H1 (cell line): ENCODE measurements around the gene MRPS35. TPM values are rescaled to one million over a fixed set of nuclear protein-coding genes. Genes with fewer than 3 reads are reported as not detected.

Experiments used
- CTCF ChIA-PET: fragments of 300-600 bp; sonication (Branson Sonifier 250); formaldehyde crosslinking; loops from one replicate; lab custom pipeline; 2021; ENCODE audit not compliant: partially characterized antibody; lab: Charles Lee
- POLR2A ChIA-PET: fragments of 300-600 bp; sonication (Branson Sonifier 250); formaldehyde crosslinking; loops from one replicate; lab custom pipeline; 2021; ENCODE audit warnings: inconsistent platforms; ENCODE audit not compliant: partially characterized antibody; lab: Charles Lee
- DNase-seq, 2 experiments: peaks; one replicate each; pipeline versions ENCODE4 v3.0.0 to v3.0.0-alpha.2; 2010 to 2022; ENCODE audit warnings: low spot score in 2 of 2, low read depth in 1 of 2, mixed read lengths in 1 of 2
- FAIRE-seq: peaks from 2 replicates; lab custom pipeline; 2011; peaks lifted over from hg19 to GRCh38; lab: Jason Lieb, UNC
- H2AFZ ChIP-seq: 2 replicates; pipeline ENCODE4 v1.8.1; 2012; ENCODE audit warnings: low read length, inconsistent platforms
- H2AK5ac ChIP-seq: 2 replicates; pipeline ENCODE4 v1.6.1; 2013; ENCODE audit warnings: low read depth, low read length
- H2BK120ac ChIP-seq: replicated peaks from 2 replicates; pipeline ENCODE3; 2013; ENCODE audit warnings: low read depth, low read length, inconsistent platforms
- H2BK12ac ChIP-seq: 2 replicates; pipeline ENCODE4 v1.6.1; 2013; ENCODE audit warnings: low read depth, low read length
- H2BK15ac ChIP-seq: 2 replicates; pipeline ENCODE4 v1.6.1; 2013; ENCODE audit warnings: low read length
- H2BK20ac ChIP-seq: 2 replicates; pipeline ENCODE4 v1.6.1; 2013; ENCODE audit warnings: low read length
- H2BK5ac ChIP-seq: 2 replicates; pipeline ENCODE4 v1.6.1; 2013; ENCODE audit warnings: low read depth, low read length
- H3K14ac ChIP-seq: 2 replicates; pipeline ENCODE4 v1.6.1; 2013; ENCODE audit warnings: inconsistent platforms; ENCODE audit not compliant: insufficient read length
- H3K18ac ChIP-seq: 2 replicates; pipeline ENCODE4 v1.6.1; 2013; ENCODE audit warnings: low read length; ENCODE audit errors: extremely low read depth
- H3K23ac ChIP-seq: 2 replicates; pipeline ENCODE4 v1.6.1; 2013; ENCODE audit warnings: inconsistent platforms; ENCODE audit not compliant: insufficient read length
- H3K23me2 ChIP-seq: 2 replicates; pipeline ENCODE4 v1.6.1; 2013; ENCODE audit warnings: low read depth, low read length
- H3K27ac ChIP-seq: 2 replicates; pipeline ENCODE4 v1.6.1; 2011; ENCODE audit warnings: low read depth, low read length, inconsistent platforms
- H3K27me3 ChIP-seq, 4 experiments: replicated peaks in 1 of 4; 1 replicate in 1 of 4; 2 replicates in 3 of 4; pipeline versions ENCODE4 v1.6.1 to v1.8.1; 2011 to 2013; ENCODE audit warnings: low read length in 3 of 4, mild to moderate bottlenecking in 3 of 4, inconsistent platforms in 2 of 4, mixed read lengths in 2 of 4, moderate library complexity in 1 of 4; ENCODE audit not compliant: control insufficient read depth in 3 of 4, insufficient read depth in 3 of 4; ENCODE audit errors: extremely low read depth in 1 of 4
- H3K36me3 ChIP-seq, 4 experiments: 2 replicates each; pipeline versions ENCODE4 v1.6.1 to v1.8.1; 2011 to 2013; ENCODE audit warnings: mild to moderate bottlenecking in 4 of 4, low read length in 3 of 4, moderate library complexity in 2 of 4, control low read depth in 1 of 4, inconsistent platforms in 1 of 4; ENCODE audit not compliant: insufficient read depth in 4 of 4, control insufficient read depth in 2 of 4
- H3K4ac ChIP-seq: replicated peaks from 2 replicates; pipeline ENCODE3; 2013; ENCODE audit warnings: low read length, low read depth, mixed read lengths, inconsistent platforms; ENCODE audit not compliant: insufficient read length
- H3K4me1 ChIP-seq, 4 experiments: replicated peaks in 1 of 4; 1 replicate in 1 of 4; 2 replicates in 3 of 4; pipeline versions ENCODE4 v1.6.1 to v1.8.1; 2011 to 2013; ENCODE audit warnings: low read length in 3 of 4, inconsistent platforms in 2 of 4, mixed read lengths in 1 of 4; ENCODE audit not compliant: insufficient read depth in 4 of 4, control insufficient read depth in 3 of 4
- H3K4me2 ChIP-seq, 2 experiments: 2 replicates each; pipeline versions ENCODE4 v1.6.1 to v1.8.1; 2011 to 2013; ENCODE audit warnings: low read depth in 2 of 2, low read length in 2 of 2, control low read depth in 1 of 2, inconsistent platforms in 1 of 2, mild to moderate bottlenecking in 1 of 2; ENCODE audit not compliant: insufficient read depth in 1 of 2
- H3K4me3 ChIP-seq, 4 experiments: fragments of 200-600, 300-600 bp in 1 of 4; sonication (generic), shearing (Covaris generic), sonication (Bioruptor Twin) in 1 of 4; 2 replicates each; pipeline versions ENCODE4 v1.5.1 to v1.8.1; 2011 to 2016; ENCODE audit warnings: low read length in 4 of 4, low read depth in 3 of 4, control low read depth in 2 of 4, inconsistent platforms in 2 of 4, mild to moderate bottlenecking in 2 of 4, mixed read lengths in 1 of 4, moderate library complexity in 1 of 4; ENCODE audit not compliant: insufficient read depth in 2 of 4; ENCODE audit errors: extremely low read depth in 1 of 4
- H3K56ac ChIP-seq: replicated peaks from 2 replicates; pipeline ENCODE3; 2013; ENCODE audit warnings: low read depth, mild to moderate bottlenecking, mixed read lengths, low read length, inconsistent platforms; ENCODE audit not compliant: insufficient read length
- H3K79me1 ChIP-seq: 2 replicates; pipeline ENCODE4 v1.6.1; 2013; ENCODE audit warnings: low read depth, low read length, control low read depth
- H3K79me2 ChIP-seq, 2 experiments: 2 replicates each; pipeline versions ENCODE4 v1.6.1 to v1.8.1; 2012 to 2013; ENCODE audit warnings: low read length in 2 of 2, mild to moderate bottlenecking in 2 of 2, inconsistent platforms in 1 of 2; ENCODE audit not compliant: insufficient read depth in 2 of 2, control insufficient read depth in 1 of 2
- H3K9ac ChIP-seq, 4 experiments: replicated peaks in 1 of 4; 1 replicate in 1 of 4; 2 replicates in 3 of 4; pipeline versions ENCODE4 v1.6.1 to v1.8.1; 2011 to 2013; ENCODE audit warnings: low read depth in 3 of 4, low read length in 3 of 4, control low read depth in 2 of 4, mild to moderate bottlenecking in 2 of 4, moderate library complexity in 2 of 4, inconsistent platforms in 1 of 4; ENCODE audit errors: extremely low read depth in 1 of 4
- H3K9me3 ChIP-seq, 2 experiments: 2 replicates each; pipeline versions ENCODE4 v1.6.1 to v1.8.1; 2012 to 2013; ENCODE audit warnings: mild to moderate bottlenecking in 2 of 2, moderate library complexity in 2 of 2, control low read depth in 1 of 2, inconsistent platforms in 1 of 2, low read depth in 1 of 2, low read length in 1 of 2, mixed read lengths in 1 of 2; ENCODE audit not compliant: insufficient read depth in 2 of 2
- H4K20me1 ChIP-seq, 2 experiments: replicated peaks in 1 of 2; 2 replicates each; pipeline versions ENCODE3 to v1.8.1; 2011 to 2013; ENCODE audit warnings: inconsistent platforms in 2 of 2, low read length in 2 of 2, mild to moderate bottlenecking in 1 of 2; ENCODE audit not compliant: insufficient read depth in 2 of 2, control insufficient read depth in 1 of 2
- H4K5ac ChIP-seq: 2 replicates; pipeline ENCODE4 v1.6.1; 2013; ENCODE audit warnings: low read length, low read depth, mixed read lengths, inconsistent platforms; ENCODE audit not compliant: insufficient read length
- H4K8ac ChIP-seq: 2 replicates; pipeline ENCODE4 v1.8.0; 2013; ENCODE audit warnings: mild to moderate bottlenecking, moderate library complexity, low read length, inconsistent platforms; ENCODE audit not compliant: insufficient read depth; ENCODE audit errors: extremely low read depth
- H4K91ac ChIP-seq: replicated peaks from 2 replicates; pipeline ENCODE3; 2013; ENCODE audit warnings: low read length, mixed read lengths, inconsistent platforms; ENCODE audit not compliant: insufficient read length
- ATF3 ChIP-seq: IDR thresholded peaks from 2 replicates; pipeline ENCODE4 v1.6.1; 2011; ENCODE audit warnings: low read depth, mild to moderate bottlenecking, low read length; ENCODE audit not compliant: insufficient read depth
- JUN ChIP-seq: IDR thresholded peaks from 2 replicates; pipeline ENCODE4 v1.6.1; 2011; ENCODE audit warnings: low read depth, mild to moderate bottlenecking, improper control_type of control experiment, low read length
- KDM4A ChIP-seq: IDR thresholded peaks from one replicate; pipeline ENCODE4 v1.7.1; 2012; ENCODE audit warnings: low read depth, mild to moderate bottlenecking, moderate library complexity, low read length, inconsistent platforms; ENCODE audit not compliant: severe bottlenecking
- NRF1 ChIP-seq: IDR thresholded peaks from 2 replicates; pipeline ENCODE4 v1.6.1; 2011; ENCODE audit warnings: mild to moderate bottlenecking, low read depth, low read length, improper control_type of control experiment
- PHF8 ChIP-seq: fragments of 200-600 bp; sonication (generic); conservative IDR thresholded peaks from 2 replicates; pipeline ENCODE4 v1.7.1; 2012; ENCODE audit warnings: low read depth, mild to moderate bottlenecking, inconsistent platforms, low read length, moderate library complexity
- POLR2A ChIP-seq, 2 experiments: IDR thresholded peaks; 1 replicate in 1 of 2; 2 replicates in 1 of 2; pipeline ENCODE4 v1.6.1; 2011; ENCODE audit warnings: low read depth in 2 of 2, low read length in 2 of 2, mild to moderate bottlenecking in 2 of 2; ENCODE audit errors: control extremely low read depth in 1 of 2
- TAF1 ChIP-seq: IDR thresholded peaks from 2 replicates; pipeline ENCODE4 v1.6.1; 2011; ENCODE audit warnings: mild to moderate bottlenecking, low read depth, low read length
- WGBS, 2 experiments: shearing (Covaris generic) in 1 of 2; methylation state at CpG; one replicate each; pipeline versions ENCODE4 v1.1.6 to v1.1.7; 2013 to 2015; ENCODE audit warnings: low lambda C conversion rate in 2 of 2, mixed read lengths in 2 of 2, inconsistent platforms in 1 of 2, low coverage in 1 of 2, missing lambda C conversion rate in 1 of 2; ENCODE audit not compliant: insufficient replicate concordance in 2 of 2, insufficient coverage in 1 of 2, insufficient read length in 1 of 2; ENCODE audit errors: extremely low coverage in 1 of 2, missing lambda C conversion rate in 1 of 2; 5-methylcytosine and 5-hydroxymethylcytosine counted together
- polyA plus RNA-seq, 7 experiments: library from polyadenylated mRNA; depleted of rRNA in 3 of 7; stranded (reverse) in 5 of 7; unstranded in 2 of 7; fragments of >200 nt in 5 of 7; fragments of 200-250 nt in 2 of 7; gene quantifications; 1 replicate in 5 of 7; 2 replicates in 1 of 7; 4 replicates in 1 of 7; pipeline versions ENCODE4 v1.2.1 to v1.2.3, GENCODE V29; 2011 to 2013; ENCODE audit warnings: missing spikeins in 2 of 7, mixed read lengths in 2 of 7
- total RNA-seq: library from RNA; stranded (reverse); fragmentation: NEBNext Ultra II Directional; extraction: Animal tissue kit (Norgen Biotek cat#: 25700); gene quantifications from 2 replicates; pipeline ENCODE4 v1.2.1, GENCODE V29; 2021
- TF ChIP-seq, protein P1 (sequence below): IDR thresholded peaks from 2 replicates; pipeline ENCODE4 v1.6.1; 2012; ENCODE audit warnings: low read length, inconsistent platforms

MRPS35 gene
- total and polyA plus RNA-seq, 2 of the 8 experiments (the other 6 are each of a cell fraction or from before 2014, with no cell fraction given): 26.8 to 47.9 TPM

DNA sequence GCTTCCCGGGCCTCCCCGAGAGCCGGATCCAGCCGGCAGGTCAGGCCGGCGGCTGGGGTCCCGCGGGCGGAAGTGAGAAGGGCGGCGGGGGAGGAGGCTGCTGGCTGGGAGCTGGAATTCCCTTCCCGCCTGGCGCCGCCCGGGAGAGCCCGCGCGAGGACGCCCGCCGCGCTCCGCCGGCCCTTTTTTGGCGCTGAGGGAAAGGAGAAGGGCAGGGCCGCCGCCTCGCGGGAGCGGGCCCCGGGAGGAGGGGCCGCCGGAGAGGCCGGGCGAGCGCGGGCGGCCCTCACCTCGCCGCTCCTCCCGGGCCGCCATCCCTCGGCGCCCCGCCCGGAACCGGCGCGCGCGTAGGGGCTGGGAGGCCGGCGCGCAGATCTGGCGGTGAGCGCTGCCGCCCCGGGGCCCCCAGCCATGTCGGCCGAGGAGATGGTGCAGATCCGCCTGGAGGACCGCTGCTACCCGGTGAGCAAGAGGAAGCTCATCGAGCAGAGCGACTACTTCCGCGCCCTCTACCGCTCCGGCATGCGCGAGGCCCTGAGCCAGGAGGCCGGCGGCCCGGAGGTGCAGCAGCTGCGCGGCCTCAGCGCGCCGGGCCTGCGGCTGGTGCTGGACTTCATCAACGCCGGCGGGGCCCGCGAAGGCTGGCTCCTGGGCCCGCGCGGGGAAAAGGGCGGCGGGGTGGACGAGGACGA is 69.4 kb downstream of the MRPS35 start, which contains the start of the genes KLHL42 and MANSC4:
KLHL42 (plus strand) TSS at position 314 of the 692 bp plus-strand sequence; CDS start at position 412, 98 bp downstream.
MANSC4 (minus strand) TSS at position 317 of the 692 bp plus-strand sequence. CDS start 8,960 bp downstream, outside the sequence.
- WGBS, 2 experiments: 3% methylated on average over 40 of the region's 92 CpGs; no CpG with 5 or more reads in 1 of the 2 experiments
- peak within 1 kb of the TSS; percentile 53 to 72 (median 69) for H3K4me3 ChIP-seq
- H3K23me2 ChIP-seq: peaks cover 11% of the 10 kb centered on the region
- peaks cover 0 to 41% of the 10 kb centered on the region in 2 experiments; a peak in 2 of 4 replicates for H3K79me2 ChIP-seq
- H2BK5ac ChIP-seq: peak within 1 kb of the TSS; percentile 77
- no peaks in the 10 kb centered on the region for H4K20me1 ChIP-seq
- peak within 1 kb of the TSS; percentile 72 for H2BK120ac ChIP-seq
- peak within 1 kb of the TSS; percentile 99 for H2AFZ ChIP-seq
- ChIA-PET CTCF (interaction anchor here (0.6 to 1.8 kb wide), 2 partner anchors 26 to 440 kb away, joined by 3 to 5 read pairs; no protein-coding TSS in a partner anchor), POLR2A (interaction anchor here (0.5 to 3.0 kb wide), 26 partner anchors 8 to 406 kb away, joined by 3 to 18 read pairs (median 3); no protein-coding TSS in a partner anchor)
- H2AK5ac ChIP-seq: peak within 1 kb of the TSS; percentile 84; the same call in 1 of the 2 replicates
- no peak within 1 kb of the TSS; the same call in 1 of the 2 replicates for H2BK20ac ChIP-seq
- H4K91ac ChIP-seq: peak within 1 kb of the TSS; percentile 97
- H3K9me3 ChIP-seq: no peaks in the 10 kb centered on the region
- H4K8ac ChIP-seq: peak within 1 kb of the TSS; percentile 97
- H3K4me1 ChIP-seq: peaks cover 0 to 16% (median 11%) of the 10 kb centered on the region in 4 experiments; a peak in 6 of 7 replicates
- no peaks in the 10 kb centered on the region for H3K79me1 ChIP-seq
- peak within 1 kb of the TSS; percentile 76 to 97 for H3K4me2 ChIP-seq
- no peaks in the 10 kb centered on the region; a peak in 2 of 8 replicates for H3K36me3 ChIP-seq
- H3K14ac ChIP-seq: peak within 1 kb of the TSS; percentile 20
- H3K4ac ChIP-seq: peak within 1 kb of the TSS; percentile 97
- FAIRE-seq (no peak), DNase-seq (peak in 1 of 2 experiments; percentile 79)
- peak within 1 kb of the TSS; percentile 99 for H3K18ac ChIP-seq
- peak within 1 kb of the TSS; percentile 82 for H3K56ac ChIP-seq
- peak within 1 kb of the TSS; percentile 93 for H4K5ac ChIP-seq
- H2BK15ac ChIP-seq: peak within 1 kb of the TSS; percentile 95; the same call in 1 of the 2 replicates
- peak within 1 kb of the TSS; percentile 77 to 94 (median 90) for H3K9ac ChIP-seq
- no peaks in the 10 kb centered on the region for H3K27me3 ChIP-seq
- H3K27ac ChIP-seq: peak within 1 kb of the TSS; percentile 71
- H3K23ac ChIP-seq: no peak within 1 kb of the TSS
- H2BK12ac ChIP-seq: peak within 1 kb of the TSS; percentile 96
- TF ChIP-seq TAF1 (peak; percentile 73), JUN (no peak), KDM4A (peak; percentile 56), PHF8 (peak; percentile 83), POLR2A (IDR thresholded peaks at IDR 0.05; ENCODE audit: control extremely low read depth in 1 of 2, low read depth in 2 of 2, low read length in 2 of 2) (peak in 1 of 2 experiments; percentile 43; a peak in 1 of 3 replicates), NRF1 (no peak), ATF3 (no peak)
- TF ChIP-seq, protein P1, sequence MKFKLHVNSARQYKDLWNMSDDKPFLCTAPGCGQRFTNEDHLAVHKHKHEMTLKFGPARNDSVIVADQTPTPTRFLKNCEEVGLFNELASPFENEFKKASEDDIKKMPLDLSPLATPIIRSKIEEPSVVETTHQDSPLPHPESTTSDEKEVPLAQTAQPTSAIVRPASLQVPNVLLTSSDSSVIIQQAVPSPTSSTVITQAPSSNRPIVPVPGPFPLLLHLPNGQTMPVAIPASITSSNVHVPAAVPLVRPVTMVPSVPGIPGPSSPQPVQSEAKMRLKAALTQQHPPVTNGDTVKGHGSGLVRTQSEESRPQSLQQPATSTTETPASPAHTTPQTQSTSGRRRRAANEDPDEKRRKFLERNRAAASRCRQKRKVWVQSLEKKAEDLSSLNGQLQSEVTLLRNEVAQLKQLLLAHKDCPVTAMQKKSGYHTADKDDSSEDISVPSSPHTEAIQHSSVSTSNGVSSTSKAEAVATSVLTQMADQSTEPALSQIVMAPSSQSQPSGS: no peak
